RWPE2 (cell line): ENCODE results near the gene CALHM5.
A peak's percentile ranks its signal among the peaks of the same experiment; 100 is the strongest.

Experiments used
- ATAC-seq: fragments of 200-7000 bp; cut with Tn5 transposase; 3 replicates; pipeline ENCODE4 v1.9.1; 2021; ENCODE audit warnings: low read depth
- DNase-seq: peaks from one replicate; pipeline ENCODE4 v3.0.0-alpha.2; 2020; ENCODE audit warnings: low spot score
- H3K27ac ChIP-seq: fragments of 450-650 bp; 2 replicates; pipeline ENCODE4 v1.5.1; 2017; ENCODE audit warnings: mild to moderate bottlenecking; ENCODE audit not compliant: poor library complexity, severe bottlenecking
- H3K27me3 ChIP-seq: fragments of 250-450 bp; sonication (Bioruptor Pico); 2 replicates; pipeline ENCODE4 v1.5.1; 2021; ENCODE audit warnings: mild to moderate bottlenecking, moderate library complexity; ENCODE audit not compliant: insufficient read depth, poor library complexity, severe bottlenecking
- H3K36me3 ChIP-seq: fragments of 250-450 bp; sonication (Bioruptor Pico); 2 replicates; pipeline ENCODE4 v1.5.1; 2020; ENCODE audit warnings: low read depth, mild to moderate bottlenecking, moderate library complexity
- H3K4me1 ChIP-seq: fragments of 250-450 bp; sonication (Bioruptor Pico); 2 replicates; pipeline ENCODE4 v1.5.1; 2021; ENCODE audit warnings: mild to moderate bottlenecking, moderate library complexity; ENCODE audit not compliant: insufficient read depth, poor library complexity, severe bottlenecking
- H3K4me3 ChIP-seq: fragments of 250-450 bp; sonication (Bioruptor Pico); 2 replicates; pipeline ENCODE4 v1.5.1; 2021; ENCODE audit warnings: mild to moderate bottlenecking, moderate library complexity; ENCODE audit not compliant: severe bottlenecking
- H3K9me3 ChIP-seq: fragments of 250-450 bp; sonication (Bioruptor Pico); 2 replicates; pipeline ENCODE4 v1.5.1; 2021; ENCODE audit warnings: mild to moderate bottlenecking, moderate library complexity; ENCODE audit not compliant: severe bottlenecking
- TF ChIP-seq, protein P1 (sequence below): fragments of 450-650 bp; IDR thresholded peaks from one replicate; pipeline ENCODE4 v1.5.1; 2017; ENCODE audit warnings: mild to moderate bottlenecking, moderate library complexity; ENCODE audit not compliant: poor library complexity, severe bottlenecking

The CALHM5 gene

GRCh38 chr6:116524236-116524635 lies 12.8 kb downstream of the CALHM5 start:
- ATAC-seq (no peak), DNase-seq (no peak)
- no peak overlapping the region for H3K4me3 ChIP-seq
- peaks cover 5% of the 10 kb centered on the region for H3K4me1 ChIP-seq
- H3K36me3 ChIP-seq = no peaks in the 10 kb centered on the region
- H3K9me3 ChIP-seq = no peaks in the 10 kb centered on the region
- no peaks in the 10 kb centered on the region for H3K27me3 ChIP-seq
- H3K27ac ChIP-seq = no peak overlapping the region
- TF ChIP-seq, protein P1, sequence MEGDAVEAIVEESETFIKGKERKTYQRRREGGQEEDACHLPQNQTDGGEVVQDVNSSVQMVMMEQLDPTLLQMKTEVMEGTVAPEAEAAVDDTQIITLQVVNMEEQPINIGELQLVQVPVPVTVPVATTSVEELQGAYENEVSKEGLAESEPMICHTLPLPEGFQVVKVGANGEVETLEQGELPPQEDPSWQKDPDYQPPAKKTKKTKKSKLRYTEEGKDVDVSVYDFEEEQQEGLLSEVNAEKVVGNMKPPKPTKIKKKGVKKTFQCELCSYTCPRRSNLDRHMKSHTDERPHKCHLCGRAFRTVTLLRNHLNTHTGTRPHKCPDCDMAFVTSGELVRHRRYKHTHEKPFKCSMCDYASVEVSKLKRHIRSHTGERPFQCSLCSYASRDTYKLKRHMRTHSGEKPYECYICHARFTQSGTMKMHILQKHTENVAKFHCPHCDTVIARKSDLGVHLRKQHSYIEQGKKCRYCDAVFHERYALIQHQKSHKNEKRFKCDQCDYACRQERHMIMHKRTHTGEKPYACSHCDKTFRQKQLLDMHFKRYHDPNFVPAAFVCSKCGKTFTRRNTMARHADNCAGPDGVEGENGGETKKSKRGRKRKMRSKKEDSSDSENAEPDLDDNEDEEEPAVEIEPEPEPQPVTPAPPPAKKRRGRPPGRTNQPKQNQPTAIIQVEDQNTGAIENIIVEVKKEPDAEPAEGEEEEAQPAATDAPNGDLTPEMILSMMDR = no peak

- TF ChIP-seq, protein P1 = no peak
- Histone ChIP-seq H3K36me3 (no peaks in the 10 kb centered on the region), H3K27ac (no peak overlapping the region), H3K4me3 (no peak overlapping the region), H3K27me3 (no peaks in the 10 kb centered on the region), H3K4me1 (peaks cover 5% of the 10 kb centered on the region), H3K9me3 (no peaks in the 10 kb centered on the region)
- DNase-seq (no peak), ATAC-seq (no peak)
Observed at GRCh38 chr6:116528133-116528532, 16.7 kb downstream of the CALHM5 start.

DNA sequence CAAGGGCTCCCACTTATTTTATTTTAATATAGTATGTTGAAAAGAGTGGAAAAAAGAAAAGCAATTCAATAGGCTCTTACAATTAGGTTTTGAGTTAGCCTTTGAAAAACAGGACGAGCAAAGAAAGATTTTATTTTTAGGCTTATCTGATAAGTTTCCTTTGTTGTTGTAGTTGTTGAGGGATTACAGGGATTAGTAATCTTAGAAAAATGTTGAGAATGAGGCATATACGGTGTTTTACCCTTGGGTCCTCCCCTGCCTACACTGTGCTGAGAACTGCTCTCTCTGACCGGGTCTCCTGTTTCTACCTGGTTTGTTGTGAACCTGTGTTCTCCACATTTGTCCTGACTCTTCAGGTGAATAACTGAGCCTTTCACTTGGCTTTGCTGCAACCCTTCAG lies 17.3 kb downstream of the CALHM5 start:
- peak; percentile 70 for ATAC-seq
- no peaks in the 10 kb centered on the region for H3K9me3 ChIP-seq
- H3K36me3 ChIP-seq = no peaks in the 10 kb centered on the region
- DNase-seq = no peak
- no peak overlapping the region for H3K27ac ChIP-seq
- no peaks in the 10 kb centered on the region for H3K27me3 ChIP-seq
- H3K4me3 ChIP-seq = no peak overlapping the region
- TF ChIP-seq, protein P1 = no peak
- peaks cover 5% of the 10 kb centered on the region for H3K4me1 ChIP-seq

GRCh38 chr6:116529466-116530290 lies 18.2 kb downstream of the CALHM5 start:
- Histone ChIP-seq H3K4me3 (no peak overlapping the region), H3K36me3 (no peaks in the 10 kb centered on the region), H3K27me3 (no peaks in the 10 kb centered on the region), H3K4me1 (peaks cover 5% of the 10 kb centered on the region), H3K27ac (no peak overlapping the region), H3K9me3 (no peaks in the 10 kb centered on the region)
- TF ChIP-seq, protein P1 = no peak
- ATAC-seq (peak; percentile 23; the same call in 1 of the 3 replicates), DNase-seq (no peak)

DNA sequence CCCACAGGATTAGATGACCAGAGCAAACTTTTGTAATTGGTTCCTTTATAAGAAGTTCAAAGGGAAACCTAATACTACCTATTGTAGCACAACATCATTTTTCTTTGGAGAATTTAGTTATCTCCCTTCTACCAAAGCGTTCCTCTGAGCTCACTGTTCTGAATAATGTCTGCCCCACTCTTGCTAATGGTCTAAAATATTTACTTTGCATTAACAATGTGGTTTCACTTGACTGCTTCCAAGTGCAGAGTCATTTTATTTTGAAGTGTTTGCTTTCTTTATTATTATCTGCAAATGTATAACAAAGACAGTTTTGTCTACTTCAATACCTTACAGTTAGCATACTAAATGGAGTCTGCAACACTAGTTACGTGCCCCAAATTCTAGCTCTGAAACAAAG lies 19.0 kb downstream of the CALHM5 start:
- no peaks in the 10 kb centered on the region for H3K27me3 ChIP-seq
- DNase-seq (no peak), ATAC-seq (no peak)
- H3K36me3 ChIP-seq = no peaks in the 10 kb centered on the region
- peaks cover 13% of the 10 kb centered on the region for H3K4me1 ChIP-seq
- H3K4me3 ChIP-seq = no peak overlapping the region
- H3K9me3 ChIP-seq = no peaks in the 10 kb centered on the region
- H3K27ac ChIP-seq = no peak overlapping the region
- TF ChIP-seq, protein P1 = no peak
